SH-SY5Y (cell line): Measurements from ENCODE around the gene PTCH2.

Source experiments
- GATA2 ChIP-seq: IDR thresholded peaks from 2 replicates; pipeline ENCODE4 v1.6.1; 2011; ENCODE audit warnings: mild to moderate bottlenecking, low read depth, low read length
- GATA3 ChIP-seq: IDR thresholded peaks from 2 replicates; pipeline ENCODE4 v1.6.1; 2011; ENCODE audit warnings: low read depth, mild to moderate bottlenecking, low read length, moderate library complexity

GRCh38 chr1:44780583-44781121, 62.4 kb downstream of the PTCH2 start:
- TF ChIP-seq GATA2 (no peak), GATA3 (no peak)
